H9 (cell line): ENCODE results near the gene RUNDC1. TPM values are rescaled to one million over a fixed set of nuclear protein-coding genes. Genes with fewer than 3 reads are reported as not detected.

Source experiments
- DNase-seq: peaks from one replicate; pipeline ENCODE4 v3.0.0-alpha.2; 2017
- H2AFZ ChIP-seq: one replicate; pipeline ENCODE4 v1.6.1; 2013; ENCODE audit warnings: mild to moderate bottlenecking, low read length, control low read depth, moderate library complexity
- H2AK5ac ChIP-seq: 2 replicates; pipeline ENCODE4 v1.6.1; 2013; ENCODE audit warnings: low read length, control low read depth, mixed read lengths; ENCODE audit not compliant: insufficient read length
- H2BK120ac ChIP-seq: one replicate; pipeline ENCODE4 v1.6.1; 2013; ENCODE audit warnings: low read depth, mild to moderate bottlenecking, low read length, control low read depth, inconsistent platforms; ENCODE audit not compliant: poor library complexity, severe bottlenecking
- H2BK12ac ChIP-seq: 2 replicates; pipeline ENCODE4 v1.6.1; 2013; ENCODE audit warnings: low read length, control low read depth, mixed read lengths, low read depth; ENCODE audit not compliant: insufficient read length
- H2BK15ac ChIP-seq: 2 replicates; pipeline ENCODE4 v1.6.1; 2013; ENCODE audit warnings: low read depth, low read length, control low read depth
- H2BK20ac ChIP-seq: one replicate; pipeline ENCODE4 v1.6.1; 2013; ENCODE audit warnings: low read depth, mild to moderate bottlenecking, low read length, control low read depth, inconsistent platforms; ENCODE audit not compliant: poor library complexity, severe bottlenecking
- H2BK5ac ChIP-seq: 2 replicates; pipeline ENCODE4 v1.6.1; 2013; ENCODE audit warnings: low read length, control low read depth, mixed read lengths; ENCODE audit not compliant: insufficient read length
- H3K14ac ChIP-seq: 2 replicates; pipeline ENCODE4 v1.6.1; 2013; ENCODE audit warnings: low read length, control low read depth; ENCODE audit not compliant: insufficient read depth
- H3K18ac ChIP-seq: 2 replicates; pipeline ENCODE4 v1.6.1; 2013; ENCODE audit warnings: low read depth, mild to moderate bottlenecking, mixed read lengths, low read length, control low read depth; ENCODE audit not compliant: insufficient read length
- H3K23ac ChIP-seq: 2 replicates; pipeline ENCODE4 v1.6.1; 2013; ENCODE audit warnings: low read length, control low read depth, mixed read lengths, low read depth; ENCODE audit not compliant: insufficient read length
- H3K23me2 ChIP-seq: 2 replicates; pipeline ENCODE4 v1.6.1; 2013; ENCODE audit warnings: low read depth, mild to moderate bottlenecking, mixed read lengths, low read length, control low read depth; ENCODE audit not compliant: insufficient read length, poor library complexity, severe bottlenecking
- H3K27ac ChIP-seq: 2 replicates; pipeline ENCODE4 v1.5.1; 2013; ENCODE audit warnings: low read length, control low read depth, mixed read lengths, low read depth; ENCODE audit not compliant: insufficient read length
- H3K27me3 ChIP-seq: 2 replicates; pipeline ENCODE4 v1.6.1; 2013; ENCODE audit warnings: low read length, control low read depth, inconsistent platforms; ENCODE audit not compliant: insufficient read depth
- H3K4ac ChIP-seq: 2 replicates; pipeline ENCODE4 v1.6.1; 2013; ENCODE audit warnings: low read depth, mild to moderate bottlenecking, control low read depth, inconsistent platforms, low read length, moderate library complexity
- H3K4me1 ChIP-seq: 2 replicates; pipeline ENCODE4 v1.6.1; 2013; ENCODE audit warnings: low read length, control low read depth, inconsistent platforms; ENCODE audit not compliant: insufficient read depth
- H3K4me2 ChIP-seq: 2 replicates; pipeline ENCODE4 v1.6.1; 2013; ENCODE audit warnings: low read length, control low read depth, mixed read lengths; ENCODE audit not compliant: insufficient read length, insufficient read depth
- H3K56ac ChIP-seq: 2 replicates; pipeline ENCODE4 v1.6.1; 2013; ENCODE audit warnings: low read depth, mild to moderate bottlenecking, mixed read lengths, low read length, control low read depth; ENCODE audit not compliant: insufficient read length
- H3K79me1 ChIP-seq: 2 replicates; pipeline ENCODE4 v1.6.1; 2013; ENCODE audit warnings: low read depth, mild to moderate bottlenecking, moderate library complexity, low read length, control low read depth, inconsistent platforms; ENCODE audit not compliant: insufficient read depth, poor library complexity, severe bottlenecking
- H3K79me2 ChIP-seq: 2 replicates; pipeline ENCODE4 v1.6.1; 2013; ENCODE audit warnings: low read length, control low read depth, inconsistent platforms; ENCODE audit not compliant: insufficient read depth
- H3K9ac ChIP-seq: 2 replicates; pipeline ENCODE4 v1.6.1; 2013; ENCODE audit warnings: low read length, control low read depth, mixed read lengths; ENCODE audit not compliant: insufficient read length; ENCODE audit errors: extremely low read depth
- H3K9me3 ChIP-seq: one replicate; pipeline ENCODE4 v1.6.1; 2013; ENCODE audit warnings: low read depth, low read length, inconsistent platforms; ENCODE audit not compliant: control insufficient read depth
- H3T11ph ChIP-seq: one replicate; pipeline ENCODE4 v1.6.1; 2013; ENCODE audit warnings: mild to moderate bottlenecking, low read length, control low read depth, inconsistent platforms
- H4K20me1 ChIP-seq: one replicate; pipeline ENCODE4 v1.6.1; 2013; ENCODE audit not compliant: control insufficient read depth, insufficient read length, insufficient read depth
- H4K5ac ChIP-seq: 2 replicates; pipeline ENCODE4 v1.6.1; 2013; ENCODE audit warnings: low read depth, mild to moderate bottlenecking, mixed read lengths, low read length, control low read depth; ENCODE audit not compliant: insufficient read length
- H4K8ac ChIP-seq: replicated peaks from 2 replicates; pipeline ENCODE4 v1.6.1; 2013; ENCODE audit warnings: low read length, control low read depth, mixed read lengths, low read depth; ENCODE audit not compliant: insufficient read length
- H4K91ac ChIP-seq: 2 replicates; pipeline ENCODE4 v1.6.1; 2013; ENCODE audit warnings: low read depth, mild to moderate bottlenecking, moderate library complexity, mixed read lengths, low read length, control low read depth; ENCODE audit not compliant: insufficient read length
- H3K27ac Mint-ChIP-seq, 3 experiments: 2 replicates in 2 of 3; 3 replicates in 1 of 3; pipeline ENCODE4 v1.8.0; 2020 to 2021; ENCODE audit warnings: mixed read lengths in 3 of 3, mild to moderate bottlenecking in 1 of 3, moderate library complexity in 1 of 3
- H3K27me3 Mint-ChIP-seq: 2 replicates; pipeline ENCODE4 v1.8.0; 2021; ENCODE audit warnings: low read depth, mild to moderate bottlenecking, moderate library complexity, mixed read lengths
- H3K36me3 Mint-ChIP-seq, 3 experiments: 2 replicates in 2 of 3; 3 replicates in 1 of 3; pipeline ENCODE4 v1.8.0; 2020 to 2021; ENCODE audit warnings: low read depth in 3 of 3, mixed read lengths in 3 of 3; ENCODE audit not compliant: insufficient read depth in 1 of 3
- H3K4me1 Mint-ChIP-seq, 2 experiments: 2 replicates each; pipeline ENCODE4 v1.8.0; 2020; ENCODE audit warnings: mixed read lengths in 2 of 2
- H3K4me3 Mint-ChIP-seq, 2 experiments: 2 replicates in 1 of 2; 3 replicates in 1 of 2; pipeline ENCODE4 v1.8.0; 2020 to 2021; ENCODE audit warnings: mild to moderate bottlenecking in 2 of 2, mixed read lengths in 2 of 2, moderate library complexity in 1 of 2
- H3K9me3 Mint-ChIP-seq, 2 experiments: 2 replicates in 1 of 2; 3 replicates in 1 of 2; pipeline ENCODE4 v1.8.0; 2020; ENCODE audit warnings: mild to moderate bottlenecking in 2 of 2, mixed read lengths in 2 of 2, moderate library complexity in 1 of 2
- CTCF ChIP-seq: fragments of 200-600 bp; sonication (generic); conservative IDR thresholded peaks from 3 replicates; pipeline ENCODE4 v1.8.0; 2021; ENCODE audit warnings: antibody characterized with exemption, mild to moderate bottlenecking
- WGBS: extraction: QIAGEN DNeasy Blood & Tissue Kit; methylation state at CpG from one replicate; pipeline ENCODE4 v1.1.7; 2013; ENCODE audit warnings: missing lambda C conversion rate, low lambda C conversion rate, mixed read lengths; ENCODE audit not compliant: insufficient read length; ENCODE audit errors: extremely low coverage; 5-methylcytosine and 5-hydroxymethylcytosine counted together
- total RNA-seq: library from RNA; stranded (reverse); gene quantifications from 2 replicates; pipeline ENCODE4 v1.2.1, GENCODE V29; 2021

Gene RUNDC1
- total RNA-seq, 1 experiment from 2014 or later: 18.8 TPM

GRCh38 chr17:42944211-42944610, 36.2 kb upstream of the RUNDC1 start:
- Histone ChIP-seq H3K18ac (no peak overlapping the region), H2BK15ac (no peak overlapping the region), H4K5ac (no peak overlapping the region), H3K23ac (no peak overlapping the region), H3K9ac (no peak overlapping the region), H2BK120ac (no peak overlapping the region), H3K4me1 (no peaks in the 10 kb centered on the region), H2BK20ac (no peak overlapping the region), H3K4ac (no peak overlapping the region), H3K79me2 (no peaks in the 10 kb centered on the region), H3K23me2 (no peaks in the 10 kb centered on the region), H3K27ac (no peak overlapping the region), H4K20me1 (no peaks in the 10 kb centered on the region), H3K56ac (no peak overlapping the region), H2BK5ac (no peak overlapping the region), H2AK5ac (no peak overlapping the region), H3K27me3 (no peaks in the 10 kb centered on the region), H2BK12ac (no peak overlapping the region), H3T11ph (no peak overlapping the region), H4K91ac (no peak overlapping the region), H3K79me1 (no peaks in the 10 kb centered on the region), H3K9me3 (no peaks in the 10 kb centered on the region), H2AFZ (no peak overlapping the region), H3K4me2 (no peak overlapping the region), H4K8ac (no peak overlapping the region), H3K14ac (no peak overlapping the region)
- Mint-ChIP-seq H3K36me3 (peaks cover 0 to 1% (median under 1%) of the 10 kb centered on the region in 3 experiments; a peak in 4 of 7 replicates), H3K9me3 (no peaks in the 10 kb centered on the region), H3K4me3 (no peak overlapping the region), H3K27ac (no peak overlapping the region; a peak in 1 of 7 replicates), H3K27me3 (no peaks in the 10 kb centered on the region), H3K4me1 (no peaks in the 10 kb centered on the region)
- no peak for TF ChIP-seq CTCF
- 100% methylated on average over 1 of the region's 3 CpGs for WGBS
- no peak for DNase-seq
